Subcutaneous abdominal adipose tissue (tissue), 5 donors: ENCODE results near the gene IL17F.

ENCODE experiments used
- H3K27ac ChIP-seq: one replicate; pipeline ENCODE4 v1.7.0; 2013; ENCODE audit warnings: low read depth, mild to moderate bottlenecking, inconsistent platforms, low read length, moderate library complexity
- H3K27me3 ChIP-seq, 5 donors: one replicate each; pipeline ENCODE4 v1.7.0; 2013; ENCODE audit warnings: low read length in 5 of 5, inconsistent platforms in 1 of 5; ENCODE audit not compliant: control insufficient read depth in 5 of 5, insufficient read depth in 4 of 5
- H3K36me3 ChIP-seq, 5 donors: one replicate each; pipeline ENCODE4 v1.7.0; 2013; ENCODE audit warnings: low read length in 5 of 5; ENCODE audit not compliant: control insufficient read depth in 5 of 5, insufficient read depth in 5 of 5
- H3K4me1 ChIP-seq, 5 donors: one replicate each; pipeline ENCODE4 v1.7.0; 2013; ENCODE audit warnings: low read length in 5 of 5, mild to moderate bottlenecking in 3 of 5, moderate library complexity in 1 of 5; ENCODE audit not compliant: control insufficient read depth in 5 of 5, insufficient read depth in 5 of 5
- H3K4me3 ChIP-seq, 5 donors: one replicate each; pipeline ENCODE4 v1.7.0; 2013; ENCODE audit warnings: low read length in 5 of 5, low read depth in 1 of 5
- H3K9ac ChIP-seq, 5 donors: one replicate each; pipeline ENCODE4 v1.7.0; 2013; ENCODE audit warnings: low read length in 5 of 5, mild to moderate bottlenecking in 4 of 5, moderate library complexity in 3 of 5
- H3K9me3 ChIP-seq, 5 donors: one replicate each; pipeline ENCODE4 v1.7.0; 2013; ENCODE audit warnings: low read length in 5 of 5; ENCODE audit not compliant: control insufficient read depth in 5 of 5
- donor health status: healthy.
- donor health status: healthy.
- donor health status: healthy.
- donor health status: healthy.
- donor health status: healthy.

IL17F gene

GRCh38 chr6:52244400-52244799, at the start of gene IL17F:
TSS of gene IL17F (minus strand) at chr6:52244500. CDS start at chr6:52244429, 71 bp downstream.
- H3K27ac ChIP-seq: no peak within 1 kb of the TSS

GRCh38 chr6:52293067-52293466, 48.8 kb upstream of the IL17F start:
- Histone ChIP-seq H3K27ac (no peak overlapping the region), H3K36me3 (no peaks in the 10 kb centered on the region)

More at GRCh38 chr6:52244400-52244799, at the start of gene IL17F:
- no peaks in the 10 kb centered on the region for H3K36me3 ChIP-seq
- no peak within 1 kb of the TSS for H3K9ac ChIP-seq
- no peak within 1 kb of the TSS for H3K4me3 ChIP-seq
- no peaks in the 10 kb centered on the region for H3K9me3 ChIP-seq
- no peaks in the 10 kb centered on the region for H3K27me3 ChIP-seq
- H3K4me1 ChIP-seq: no peaks in the 10 kb centered on the region

GRCh38 chr6:52288841-52289240, 44.5 kb upstream of the IL17F start:
- Histone ChIP-seq H3K9ac (no peak overlapping the region), H3K27me3 (no peaks in the 10 kb centered on the region), H3K27ac (no peak overlapping the region)

More at GRCh38 chr6:52293067-52293466, 48.8 kb upstream of the IL17F start:
- Histone ChIP-seq H3K9ac (no peak overlapping the region), H3K27me3 (no peaks in the 10 kb centered on the region), H3K9me3 (no peaks in the 10 kb centered on the region), H3K4me3 (no peak overlapping the region), H3K4me1 (no peaks in the 10 kb centered on the region)

GRCh38 chr6:52288216-52288615, 43.9 kb upstream of the IL17F start:
- Histone ChIP-seq H3K4me1 (peaks cover 5 to 21% (median 19%) of the 10 kb centered on the region in 5 donors), H3K27me3 (no peaks in the 10 kb centered on the region), H3K27ac (no peak overlapping the region), H3K9ac (no peak overlapping the region), H3K36me3 (no peaks in the 10 kb centered on the region), H3K4me3 (no peak overlapping the region), H3K9me3 (no peaks in the 10 kb centered on the region)

More at GRCh38 chr6:52288841-52289240, 44.5 kb upstream of the IL17F start:
- no peak overlapping the region for H3K4me3 ChIP-seq
- H3K36me3 ChIP-seq: no peaks in the 10 kb centered on the region
- peaks cover 5 to 15% (median 13%) of the 10 kb centered on the region in 5 donors for H3K4me1 ChIP-seq
- no peaks in the 10 kb centered on the region for H3K9me3 ChIP-seq

GRCh38 chr6:52286798-52287432, 42.6 kb upstream of the IL17F start:
- Histone ChIP-seq H3K9me3 (no peaks in the 10 kb centered on the region), H3K36me3 (peaks cover 2 to 8% (median 7%) of the 10 kb centered on the region in 5 donors), H3K27ac (no peak overlapping the region), H3K27me3 (no peaks in the 10 kb centered on the region), H3K4me1 (peaks cover 5 to 21% (median 19%) of the 10 kb centered on the region in 5 donors), H3K9ac (no peak overlapping the region), H3K4me3 (no peak overlapping the region)

- H3K4me3 ChIP-seq: peak overlapping the region; percentile 81 to 93 (median 88)
- peak overlapping the region in 3 of 5 donors; percentile 44 to 54 (median 44) for H3K9ac ChIP-seq
- H3K4me1 ChIP-seq: peaks cover 5 to 21% (median 19%) of the 10 kb centered on the region in 5 donors
- H3K27me3 ChIP-seq: no peaks in the 10 kb centered on the region
- H3K27ac ChIP-seq: no peak overlapping the region
- no peaks in the 10 kb centered on the region for H3K9me3 ChIP-seq
- H3K36me3 ChIP-seq: peaks cover 13 to 23% (median 22%) of the 10 kb centered on the region in 5 donors
Observed at GRCh38 chr6:52285177-52286068, 41.1 kb upstream of the IL17F start.

- H3K36me3 ChIP-seq: peaks cover 21 to 30% (median 28%) of the 10 kb centered on the region in 5 donors
- H3K9me3 ChIP-seq: no peaks in the 10 kb centered on the region
- peak within 1 kb of the TSS; percentile 44 for H3K27ac ChIP-seq
- H3K4me3 ChIP-seq: peak within 1 kb of the TSS; percentile 81 to 93 (median 88)
- H3K27me3 ChIP-seq: no peaks in the 10 kb centered on the region
- H3K4me1 ChIP-seq: peaks cover 5 to 21% (median 19%) of the 10 kb centered on the region in 5 donors
- H3K9ac ChIP-seq: peak within 1 kb of the TSS in 4 of 5 donors; percentile 77 to 88 (median 83)
Observed at GRCh38 chr6:52284460-52285176, 40.3 kb upstream of the IL17F start, which contains the start of gene MCM3. TSS of gene MCM3 (minus strand) at chr6:52284742. CDS start at chr6:52284674, 68 bp downstream.

GRCh38 chr6:52284131-52284459, 39.8 kb upstream of the IL17F start:
- Histone ChIP-seq H3K27me3 (no peaks in the 10 kb centered on the region), H3K9ac (peak overlapping the region in 4 of 5 donors; percentile 77 to 88 (median 83)), H3K9me3 (no peaks in the 10 kb centered on the region), H3K4me1 (peaks cover 5 to 21% (median 19%) of the 10 kb centered on the region in 5 donors), H3K4me3 (peak overlapping the region; percentile 81 to 93 (median 88)), H3K27ac (peak overlapping the region; percentile 44), H3K36me3 (peaks cover 24 to 35% (median 32%) of the 10 kb centered on the region in 5 donors)

GRCh38 chr6:52283111-52283510, 38.8 kb upstream of the IL17F start:
- Histone ChIP-seq H3K27me3 (no peaks in the 10 kb centered on the region), H3K9ac (no peak overlapping the region), H3K36me3 (peaks cover 33 to 45% (median 40%) of the 10 kb centered on the region in 5 donors), H3K27ac (no peak overlapping the region), H3K4me3 (no peak overlapping the region), H3K9me3 (no peaks in the 10 kb centered on the region), H3K4me1 (peaks cover 5 to 21% (median 19%) of the 10 kb centered on the region in 5 donors)
